ENCODE data around the gene KIAA1671.

The KIAA1671 gene

GRCh38 chr22:25018009-25018408 lies 65.5 kb downstream of the KIAA1671 start:
- DNase-seq, result no peak

- no peak for DNase-seq
These were observed 67.1 kb downstream of the KIAA1671 start for GRCh38 chr22:25019427-25020184.

DNA sequence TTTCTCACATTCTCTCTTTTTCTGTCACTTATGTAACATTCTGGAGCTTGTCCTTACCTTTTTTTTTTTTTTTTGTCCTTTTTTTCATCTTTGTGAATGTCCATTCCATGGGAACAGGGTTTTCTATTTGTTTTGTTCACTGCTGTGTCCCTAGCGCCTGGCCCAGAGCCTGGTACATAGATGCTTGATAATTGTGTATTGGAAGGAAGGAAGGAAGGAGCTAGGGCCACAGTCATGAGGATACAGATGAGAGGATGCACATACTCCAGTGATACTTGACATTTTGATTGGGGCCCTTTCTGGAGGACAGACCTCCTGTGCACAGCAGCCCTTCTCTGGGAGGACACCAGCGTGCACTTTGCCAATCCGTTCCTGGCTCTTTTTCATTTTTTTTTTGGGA lies 68.9 kb downstream of the KIAA1671 start:
- no peak for DNase-seq

- DNase-seq, result no peak
These were observed 69.6 kb downstream of the KIAA1671 start for GRCh38 chr22:25021976-25022711.

DNA sequence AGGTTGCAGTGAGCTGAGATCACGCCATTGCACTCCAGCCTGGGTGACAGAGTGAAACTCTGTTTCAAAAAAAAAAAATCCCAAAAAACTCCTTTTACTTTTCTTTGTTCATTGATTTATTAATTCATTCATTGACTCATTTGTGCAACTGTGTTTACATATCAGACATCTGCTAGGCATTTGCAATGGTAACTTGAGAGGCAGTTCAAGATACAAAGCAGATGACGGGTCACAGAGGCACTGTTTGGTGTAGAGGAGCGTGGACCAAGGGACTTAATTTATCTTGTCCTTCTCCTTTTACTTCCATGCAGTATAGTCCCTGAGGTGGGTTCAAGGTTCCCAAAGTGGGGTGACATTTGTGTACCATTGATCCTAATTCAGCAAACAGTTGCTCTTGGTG lies 71.4 kb downstream of the KIAA1671 start:
- DNase-seq, result no peak

- no peak for DNase-seq
These were observed 72.4 kb downstream of the KIAA1671 start for GRCh38 chr22:25024895-25025294.

DNA sequence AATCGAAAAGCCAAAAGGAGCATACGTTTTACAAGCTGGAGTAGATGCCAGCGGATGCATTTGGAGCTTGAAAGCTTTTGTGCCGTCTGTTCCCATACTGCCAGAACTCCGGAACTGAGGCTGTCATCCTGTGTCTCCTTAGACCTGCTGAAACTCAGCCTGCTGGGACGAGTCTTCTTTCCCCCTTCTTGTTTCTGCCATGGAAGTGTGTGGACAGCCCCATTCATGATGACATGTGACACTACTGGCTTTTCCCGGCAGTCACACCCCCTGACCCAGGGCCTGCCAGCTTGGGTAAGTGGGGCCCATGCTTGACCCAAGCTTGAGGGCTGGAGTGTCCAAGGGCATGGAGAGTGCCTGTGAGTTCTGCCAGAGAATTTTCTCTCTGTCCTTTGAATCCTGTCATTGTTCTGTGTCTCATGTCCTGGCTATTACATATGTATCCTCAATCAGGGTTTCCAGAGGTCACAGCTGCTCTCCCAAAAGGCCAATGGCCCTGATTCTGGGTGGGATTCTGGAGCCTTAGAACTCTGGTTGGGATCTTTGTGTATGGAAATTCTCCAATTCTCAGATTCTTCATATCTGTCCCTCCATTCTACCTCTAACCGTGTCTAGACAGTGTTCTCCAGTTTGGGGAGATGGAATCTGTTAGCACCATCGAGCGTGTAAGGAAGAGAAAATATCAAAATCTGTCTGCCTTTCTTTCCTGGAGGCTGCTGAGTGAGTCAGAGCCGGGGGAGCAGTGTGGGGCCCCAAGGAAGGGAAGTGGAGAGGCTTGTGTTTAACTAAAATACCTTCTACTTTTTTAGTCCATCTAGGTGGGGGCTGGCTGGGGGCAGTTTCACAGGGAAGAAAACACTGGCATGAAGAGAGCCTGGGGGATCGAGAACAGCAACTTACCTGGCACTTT lies 73.2 kb downstream of the KIAA1671 start:
- no peak for DNase-seq

DNA sequence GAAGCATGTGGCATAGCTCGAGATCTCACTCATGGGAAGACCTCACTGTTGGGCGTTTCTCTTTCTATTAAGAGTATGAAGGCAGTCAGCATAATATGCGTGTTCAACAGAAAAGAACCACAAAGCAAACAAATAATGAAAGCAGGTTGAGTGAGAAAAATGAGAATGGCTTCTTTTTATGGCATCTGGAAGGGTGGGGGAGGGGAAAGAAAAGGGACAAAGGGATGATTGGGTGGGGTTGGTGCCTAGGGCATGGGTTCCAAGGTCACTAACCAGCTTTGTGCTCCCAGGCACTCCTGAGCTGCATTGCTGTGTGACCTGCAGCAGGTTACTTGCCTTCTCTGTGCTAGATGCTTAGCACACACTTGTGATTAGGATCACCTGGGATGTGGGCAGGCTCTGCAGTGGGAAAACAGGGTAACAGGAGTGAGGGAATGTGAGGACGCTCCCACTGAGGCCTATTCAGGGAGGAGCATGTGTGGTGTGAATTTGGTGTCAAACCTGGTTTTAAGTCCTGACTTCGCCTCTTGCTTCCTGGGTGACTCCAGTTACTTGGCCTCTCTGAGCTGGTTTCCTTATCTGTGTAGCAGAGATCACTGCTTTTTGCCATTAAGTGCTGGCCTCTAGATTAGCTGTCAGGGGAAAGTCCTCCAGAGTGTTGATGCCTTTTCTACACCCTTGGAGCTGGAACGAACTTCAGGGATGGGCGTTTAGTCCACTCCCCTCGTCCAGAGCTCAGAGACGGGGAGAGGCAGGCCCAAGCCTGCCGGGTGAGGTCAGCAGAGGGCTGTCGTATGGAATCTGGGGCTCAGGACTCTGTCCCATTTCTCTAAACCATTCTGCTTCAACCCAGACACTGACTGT lies 74.8 kb downstream of the KIAA1671 start:
- no peak for DNase-seq

DNA sequence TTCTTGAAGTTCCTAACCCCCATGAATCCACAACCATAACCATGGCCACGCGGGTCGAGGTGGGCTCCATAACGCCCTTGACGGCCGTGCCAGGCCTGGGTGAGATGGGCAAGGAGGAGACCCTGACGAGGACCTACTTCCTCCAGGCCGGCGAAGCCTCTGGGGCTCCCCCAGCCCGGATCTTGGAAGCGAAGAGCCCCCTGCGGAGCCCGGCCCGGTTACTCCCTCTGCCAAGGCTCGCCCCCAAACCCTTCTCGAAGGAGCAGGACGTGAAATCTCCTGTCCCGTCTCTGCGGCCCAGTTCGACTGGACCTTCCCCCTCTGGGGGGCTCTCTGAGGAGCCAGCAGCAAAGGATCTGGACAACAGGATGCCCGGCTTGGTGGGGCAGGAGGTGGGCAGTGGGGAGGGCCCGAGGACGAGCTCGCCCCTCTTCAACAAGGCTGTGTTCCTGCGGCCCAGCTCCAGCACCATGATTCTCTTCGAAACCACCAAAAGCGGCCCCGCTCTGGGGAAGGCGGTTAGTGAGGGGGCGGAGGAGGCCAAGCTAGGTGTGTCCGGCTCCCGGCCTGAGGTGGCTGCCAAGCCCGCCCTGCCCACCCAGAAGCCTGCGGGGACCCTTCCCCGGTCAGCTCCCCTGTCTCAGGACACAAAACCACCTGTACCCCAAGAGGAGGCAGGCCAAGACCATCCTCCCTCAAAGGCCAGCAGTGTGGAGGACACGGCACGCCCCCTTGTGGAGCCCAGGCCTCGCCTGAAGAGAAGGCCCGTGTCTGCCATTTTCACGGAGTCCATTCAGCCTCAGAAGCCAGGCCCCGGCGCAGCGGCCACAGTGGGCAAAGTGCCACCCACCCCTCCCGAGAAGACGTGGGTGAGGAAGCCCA lies 75.7 kb downstream of the KIAA1671 start:
- DNase-seq, result no peak

DNA sequence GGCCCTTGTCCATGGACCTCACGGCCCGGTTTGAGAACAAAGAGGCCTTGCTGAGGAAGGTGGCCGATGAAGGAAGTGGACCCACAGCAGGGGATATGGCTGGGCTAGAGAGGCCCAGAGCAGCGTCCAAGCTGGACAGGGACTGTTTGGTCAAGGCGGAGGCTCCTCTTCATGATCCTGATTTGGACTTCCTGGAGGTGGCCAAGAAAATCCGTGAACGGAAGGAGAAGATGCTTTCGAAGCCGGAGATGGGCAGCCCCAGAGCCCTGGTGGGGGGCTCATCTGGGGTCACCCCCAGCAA lies 76.3 kb downstream of the KIAA1671 start:
- DNase-seq, result no peak

- DNase-seq, result no peak
These were observed 76.7 kb downstream of the KIAA1671 start for GRCh38 chr22:25029181-25029580.

GRCh38 chr22:25030636-25031035 lies 78.1 kb downstream of the KIAA1671 start:
- no peak for DNase-seq

DNA sequence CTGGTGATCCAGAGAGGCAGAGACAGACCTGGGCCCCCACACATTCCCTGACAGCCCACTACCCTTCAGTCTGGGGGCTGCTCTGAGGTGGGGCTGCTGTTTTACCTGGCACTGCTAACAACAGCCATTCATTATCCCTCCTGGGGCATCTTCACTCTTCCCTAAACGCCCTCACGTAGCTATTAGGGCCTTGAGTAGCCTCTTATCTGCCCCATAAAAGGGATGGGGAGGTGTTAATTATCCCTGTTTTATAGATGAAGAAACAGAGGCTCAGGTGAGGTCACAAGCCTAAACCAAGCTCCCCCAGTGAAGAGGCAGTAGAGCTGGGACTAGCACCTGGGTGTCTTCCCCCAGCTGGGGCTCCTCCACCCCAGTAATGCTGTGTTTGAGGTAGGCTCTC lies 79.5 kb downstream of the KIAA1671 start:
- DNase-seq, result no peak

GRCh38 chr22:25035715-25036114 lies 83.2 kb downstream of the KIAA1671 start:
- no peak for DNase-seq

DNA sequence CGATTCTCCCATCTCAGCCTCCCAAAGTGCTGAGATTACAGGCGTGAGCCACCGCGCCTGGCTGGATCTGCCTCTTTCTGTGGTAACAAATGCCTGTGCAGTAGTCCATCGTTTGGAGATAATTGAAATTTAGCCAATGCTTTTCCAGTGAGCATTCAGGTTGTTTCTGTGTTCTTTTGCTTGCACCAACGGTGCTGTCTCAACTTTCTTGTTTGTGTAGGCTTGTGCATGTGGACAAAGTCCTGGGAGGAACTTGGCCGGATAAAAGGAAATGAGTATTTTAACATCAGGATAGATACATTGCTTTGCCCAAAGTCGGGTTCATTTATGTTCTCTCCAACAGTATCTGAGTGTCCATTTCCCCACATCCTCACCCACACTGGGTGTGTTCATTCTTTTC lies 85.7 kb downstream of the KIAA1671 start:
- DNase-seq, result no peak

DNA sequence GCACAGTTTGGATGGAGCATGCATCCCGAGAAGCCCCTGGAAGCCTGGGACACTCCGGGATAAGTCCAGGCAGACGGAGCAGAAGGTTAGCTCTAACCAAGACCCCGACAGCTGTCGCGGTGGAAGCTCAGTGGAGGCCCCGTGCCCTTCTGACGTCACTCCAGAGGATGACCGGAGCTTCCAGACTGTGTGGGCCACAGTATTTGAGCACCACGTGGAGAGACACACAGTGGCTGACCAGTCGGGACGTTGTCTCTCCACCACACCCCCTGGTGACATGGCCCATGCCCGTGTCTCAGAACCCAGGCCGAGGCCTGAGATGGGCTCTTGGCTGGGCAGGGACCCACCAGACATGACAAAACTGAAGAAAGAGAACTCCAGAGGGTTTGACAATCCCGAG lies 86.3 kb downstream of the KIAA1671 start:
- no peak for DNase-seq

GRCh38 chr22:25039255-25039654 lies 86.7 kb downstream of the KIAA1671 start:
- no peak for DNase-seq

GRCh38 chr22:25039754-25040153 lies 87.2 kb downstream of the KIAA1671 start:
- no peak for DNase-seq

DNA sequence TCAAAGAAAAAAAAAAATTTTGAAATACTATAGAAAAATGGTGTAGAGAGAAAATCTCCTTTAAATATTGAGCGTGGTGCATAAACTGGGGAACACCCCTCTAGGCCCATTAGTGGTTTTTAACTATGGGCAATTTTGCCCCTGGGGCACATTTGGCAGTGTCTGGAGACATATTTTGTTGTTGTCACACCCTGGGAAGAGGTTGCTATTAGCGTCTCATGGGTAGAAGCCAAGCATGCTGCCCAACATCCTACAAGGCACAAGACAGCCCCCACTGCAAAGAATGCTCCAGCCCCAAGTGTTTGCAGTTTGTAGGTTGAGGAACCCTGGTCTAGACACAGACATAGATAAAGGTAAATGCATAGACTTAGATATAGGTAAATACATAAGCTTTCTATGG lies 92.6 kb downstream of the KIAA1671 start:
- DNase-seq, result no peak

GRCh38 chr22:25048071-25048470 lies 95.6 kb downstream of the KIAA1671 start:
- DNase-seq, result no peak
